ENCODE results near the gene OR51B4.
"Not testable (repeated sequence)": the region's sequence is repeated elsewhere in the genome, so short reads cannot be mapped to it uniquely, and the experiment has no call there.

Gene OR51B4, protein sequence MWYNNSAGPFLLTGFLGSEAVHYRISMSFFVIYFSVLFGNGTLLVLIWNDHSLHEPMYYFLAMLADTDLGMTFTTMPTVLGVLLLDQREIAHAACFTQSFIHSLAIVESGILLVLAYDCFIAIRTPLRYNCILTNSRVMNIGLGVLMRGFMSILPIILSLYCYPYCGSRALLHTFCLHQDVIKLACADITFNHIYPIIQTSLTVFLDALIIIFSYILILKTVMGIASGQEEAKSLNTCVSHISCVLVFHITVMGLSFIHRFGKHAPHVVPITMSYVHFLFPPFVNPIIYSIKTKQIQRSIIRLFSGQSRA

DNA sequence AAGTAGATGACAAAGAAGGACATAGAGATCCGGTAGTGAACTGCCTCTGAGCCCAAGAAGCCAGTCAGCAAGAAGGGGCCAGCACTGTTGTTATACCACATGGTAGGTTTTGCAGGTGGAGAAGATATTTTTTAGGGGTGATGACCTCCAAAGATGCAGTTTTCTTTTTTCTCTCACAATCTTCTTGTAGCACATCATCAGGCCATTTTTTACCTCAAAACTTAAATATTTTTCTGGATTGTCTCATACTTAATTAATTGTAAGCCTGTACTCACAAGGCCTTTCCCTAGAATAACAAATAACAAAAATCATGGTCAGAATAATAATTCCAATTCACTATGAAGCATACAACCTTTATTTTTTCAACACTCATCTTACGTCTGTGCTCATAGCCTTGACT is at the start of gene OR51B4:
Gene OR51B4, minus strand, starts transcription at position 101 of the 400 bp plus-strand sequence. Its CDS starts 0 bp downstream, at position 101.
- DNase-seq, result no peak

DNA sequence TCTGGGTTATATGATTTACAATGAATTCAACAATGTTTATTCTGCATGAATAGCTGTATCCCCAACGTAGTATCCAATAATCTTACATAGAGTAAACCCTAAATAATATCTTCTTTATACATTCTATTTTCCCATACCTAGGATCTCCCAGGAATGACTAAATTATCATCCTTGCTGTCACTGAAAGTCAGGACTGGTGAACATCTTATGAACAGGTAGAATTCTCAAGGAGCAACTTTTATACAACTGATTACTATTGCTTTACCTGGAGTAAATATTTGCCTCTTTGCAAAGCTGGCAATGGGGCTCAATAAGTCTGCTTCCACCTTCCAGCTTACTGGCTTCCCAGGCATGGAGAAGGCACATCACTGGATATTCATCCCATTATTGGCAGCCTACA is 49.5 kb upstream of the OR51B4 start, which contains the start of gene OR51B6:
Gene OR51B6, plus strand, starts transcription at position 301 of the 400 bp plus-strand sequence. Its CDS starts 0 bp downstream, at position 301.
- no peak for DNase-seq

- DNase-seq, result no peak
Observed at GRCh38 chr11:5349550-5349949, 47.8 kb upstream of the OR51B4 start.

DNA sequence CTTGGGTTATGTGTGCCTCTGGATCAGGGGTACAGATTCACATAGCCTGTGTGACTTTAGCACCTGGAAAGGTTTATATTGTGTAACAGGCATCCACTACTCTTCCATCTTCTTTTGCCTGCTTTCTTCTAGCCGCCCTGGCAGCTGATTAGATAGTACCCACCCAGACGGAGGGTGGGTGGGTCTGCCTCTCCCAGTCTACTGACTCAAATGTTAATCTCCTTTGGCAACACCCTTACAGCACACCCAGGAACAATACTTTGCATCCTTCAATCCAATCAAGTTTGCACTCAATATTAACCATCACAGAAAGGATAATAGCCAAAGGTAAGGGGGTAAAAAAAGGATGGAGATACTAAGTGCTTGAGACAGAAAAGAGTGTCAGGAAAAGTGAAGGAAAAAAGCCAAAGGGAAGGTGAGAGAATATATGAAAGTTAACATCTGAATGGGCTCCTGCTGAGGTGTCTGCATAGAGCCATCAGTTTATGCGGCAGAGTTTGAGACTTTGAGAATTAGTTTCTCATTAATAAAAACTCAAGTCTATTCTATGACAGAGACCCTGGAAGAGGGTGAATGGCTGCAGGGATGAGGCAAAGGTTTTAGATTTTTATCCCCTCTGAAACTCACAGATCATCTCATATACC is 46.9 kb upstream of the OR51B4 start:
- DNase-seq, result no peak

DNA sequence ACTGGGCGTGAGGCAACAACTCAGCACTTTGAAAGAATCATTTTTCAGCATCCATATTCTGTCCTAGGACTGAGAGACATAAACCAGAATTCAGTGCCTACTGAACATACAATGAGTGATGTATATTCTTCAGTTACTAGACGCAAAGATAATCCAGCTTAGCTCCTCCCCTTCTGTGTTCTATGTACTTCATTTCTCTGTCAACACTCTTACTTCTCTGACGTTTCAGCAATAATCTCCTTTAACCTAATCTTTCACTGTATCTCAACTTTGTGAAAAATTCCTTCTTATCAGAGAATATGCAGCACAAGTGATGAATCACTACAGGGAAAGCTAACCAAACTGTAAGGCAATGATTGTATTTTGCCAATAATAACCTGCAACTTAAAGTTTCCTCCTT is 44.1 kb upstream of the OR51B4 start:
- no peak for DNase-seq

DNA sequence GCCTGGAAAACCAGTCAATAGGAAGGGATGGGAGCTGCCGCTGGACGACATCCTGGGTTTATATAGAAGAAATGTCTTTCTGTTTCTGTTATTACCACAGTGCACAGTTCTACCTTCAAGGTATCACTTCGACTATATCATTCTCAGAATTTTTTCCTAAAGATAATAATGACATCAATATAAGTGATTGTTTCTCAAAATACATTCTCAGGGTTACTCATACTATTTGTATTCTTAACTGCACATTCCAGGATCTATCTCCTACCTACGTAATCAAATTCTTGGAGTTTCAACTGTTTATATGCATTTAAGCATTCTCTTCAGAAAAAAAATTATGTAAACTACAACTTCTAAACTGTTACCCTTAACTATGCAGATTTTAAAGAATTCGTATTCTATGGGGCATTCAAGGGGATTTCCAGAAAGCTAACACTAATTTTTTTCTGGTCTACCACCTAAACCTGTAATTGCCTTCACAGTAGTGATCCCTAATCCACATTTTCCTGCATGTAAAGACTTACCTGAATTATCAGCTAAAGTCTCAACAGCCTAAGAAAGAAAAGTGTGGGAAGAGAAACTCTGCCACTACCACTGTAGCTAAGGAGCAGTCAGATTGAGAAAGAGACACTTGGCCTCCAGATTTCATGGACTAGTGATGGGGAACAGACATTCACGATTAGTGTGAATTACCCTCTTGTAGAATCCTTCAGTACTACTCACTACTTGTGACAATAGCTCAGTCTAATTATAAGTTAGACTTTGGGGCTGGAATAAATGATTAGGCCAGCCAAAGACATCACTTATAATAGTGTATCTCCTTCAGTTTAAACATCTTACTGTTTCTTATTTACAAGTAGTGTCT is 42.0 kb upstream of the OR51B4 start, which contains the start of gene OR51B5:
Gene OR51B5, minus strand, starts transcription at position 51 of the 862 bp plus-strand sequence. Its CDS starts 0 bp downstream, at position 51.
- DNase-seq, result no peak

GRCh38 chr11:5339771-5340322 is 38.1 kb upstream of the OR51B4 start:
- DNase-seq, result no peak

GRCh38 chr11:5337253-5337652 is 35.5 kb upstream of the OR51B4 start:
- not testable (repeated sequence) for DNase-seq

GRCh38 chr11:5336331-5336730 is 34.6 kb upstream of the OR51B4 start:
- no peak for DNase-seq

- DNase-seq, result no peak
Observed at GRCh38 chr11:5335170-5335569, 33.4 kb upstream of the OR51B4 start.

DNA sequence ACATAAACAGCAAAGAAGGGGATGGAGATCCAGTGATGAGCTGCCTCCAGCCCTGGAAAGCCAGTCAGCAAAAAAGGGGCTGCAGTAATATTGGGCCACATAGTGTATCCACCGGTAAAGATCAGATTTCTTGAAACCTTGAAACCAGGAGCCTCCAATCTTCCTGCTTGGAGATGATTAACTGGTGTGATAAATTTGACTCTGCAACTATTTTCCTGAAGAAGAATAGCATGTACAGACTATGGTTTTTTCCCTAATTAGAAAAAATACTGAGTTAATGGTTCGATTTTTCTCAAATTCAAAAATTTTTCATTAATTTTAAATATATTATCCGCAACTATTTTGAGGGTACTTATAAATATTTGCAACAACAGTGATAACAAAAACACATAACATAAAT is 22.5 kb upstream of the OR51B4 start, which contains the start of gene OR51B2:
Gene OR51B2, minus strand, starts transcription at position 101 of the 400 bp plus-strand sequence. Its CDS starts 0 bp downstream, at position 101.
- no peak for DNase-seq

DNA sequence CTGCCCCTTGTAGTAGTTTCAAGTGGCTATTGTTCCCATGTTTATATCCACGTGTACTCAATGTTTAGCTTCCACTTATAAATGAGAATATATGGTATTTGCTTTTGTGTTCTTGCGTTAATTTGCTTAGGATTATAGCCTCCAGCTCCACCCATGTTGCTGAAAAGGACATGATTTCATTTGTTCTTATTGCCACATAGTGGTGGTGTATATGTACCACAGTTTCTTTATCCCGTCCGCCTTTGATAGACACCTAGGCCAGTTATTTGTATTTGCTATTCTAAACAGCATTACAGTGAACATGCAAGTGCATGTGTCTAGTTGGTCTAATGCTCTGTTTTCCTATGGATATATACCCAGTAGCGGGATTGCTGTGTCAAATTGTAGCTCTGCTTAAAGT is 15.5 kb upstream of the OR51B4 start:
- DNase-seq, result no peak

DNA sequence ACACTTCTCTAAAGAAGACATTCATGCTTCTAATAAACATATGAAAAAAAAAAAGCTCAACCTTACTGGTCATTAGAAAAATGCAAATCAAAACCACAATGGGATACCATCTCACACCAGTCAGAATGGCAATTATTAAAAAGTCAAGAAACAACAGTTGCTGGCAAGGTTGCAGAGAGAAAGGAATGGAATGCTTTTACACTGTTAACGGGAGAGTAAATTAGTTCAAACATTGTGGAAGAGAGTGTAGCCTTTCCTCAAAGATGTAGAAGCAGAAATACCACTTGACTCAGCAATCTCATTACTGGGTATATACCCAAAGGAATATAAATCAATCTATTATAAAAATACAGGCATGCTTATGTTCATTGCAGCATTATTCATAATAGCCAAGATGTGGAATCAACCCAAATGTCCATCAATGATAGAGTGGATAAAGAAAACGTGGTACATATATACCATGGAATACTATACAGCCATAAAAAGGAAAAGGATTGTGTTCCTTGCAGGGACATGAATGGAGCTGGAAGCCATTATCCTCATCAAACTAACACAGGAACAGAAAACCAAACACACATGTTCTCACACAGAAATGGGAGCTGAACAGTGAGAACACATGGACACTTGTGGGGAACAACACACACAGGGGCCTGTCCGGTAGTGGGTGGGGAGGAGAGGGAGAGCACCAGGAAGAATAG is 11.7 kb upstream of the OR51B4 start:
- not testable (repeated sequence) for DNase-seq

DNA sequence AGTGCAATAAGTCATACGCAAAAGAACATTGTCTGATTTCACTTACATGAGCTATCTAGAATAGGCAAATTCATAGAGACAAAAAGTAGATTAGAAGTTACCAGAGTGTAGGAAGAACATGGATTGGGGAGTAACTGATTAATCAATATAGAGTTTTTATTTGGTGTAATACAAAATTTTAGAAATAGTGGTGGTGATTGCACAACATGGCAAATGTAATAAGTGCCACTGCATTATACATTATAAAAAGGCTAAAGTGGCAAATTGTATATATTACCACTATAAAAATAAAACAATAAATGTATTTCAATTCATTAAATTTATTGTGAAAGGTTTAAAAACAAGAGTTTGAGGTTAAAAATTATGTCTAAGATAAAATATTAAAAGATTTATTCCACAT is 8.7 kb upstream of the OR51B4 start:
- no peak for DNase-seq

DNA sequence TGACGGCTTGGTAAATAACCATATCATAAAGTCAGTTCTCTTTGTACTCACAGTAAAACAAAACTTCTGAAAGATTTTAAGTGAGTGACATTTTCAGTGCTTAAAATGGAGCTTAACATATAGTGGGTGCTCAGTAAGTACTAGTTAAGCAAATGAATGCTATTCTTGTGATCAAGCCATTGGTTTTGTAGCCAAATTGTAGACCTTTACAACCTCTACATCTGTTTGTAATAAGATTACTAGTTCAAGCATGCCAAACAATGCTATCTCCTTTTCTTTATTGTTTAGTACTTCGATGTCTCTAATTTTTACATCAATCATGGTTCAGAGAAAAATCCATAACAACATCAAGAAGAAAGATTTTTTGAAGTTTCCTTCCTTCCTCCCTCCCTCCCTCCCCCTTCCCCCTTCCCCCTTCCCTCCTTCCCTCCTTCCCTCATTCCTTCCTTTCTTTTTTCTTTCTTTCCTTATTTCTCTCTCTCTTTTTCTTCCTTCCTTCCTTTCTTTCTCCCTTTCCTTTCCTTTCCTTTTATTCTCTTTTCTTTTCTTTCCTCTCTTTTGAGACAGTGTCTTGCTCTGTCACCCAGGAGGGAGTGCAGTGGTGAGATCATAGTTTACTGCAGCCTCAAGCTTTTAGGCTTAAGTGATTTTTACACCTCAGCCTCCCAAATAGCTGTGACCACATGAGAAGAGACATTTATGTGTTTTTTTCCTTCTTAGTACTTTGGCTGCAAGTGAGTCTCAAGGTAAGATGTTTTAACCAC is 5.7 kb upstream of the OR51B4 start:
- DNase-seq, result no peak

- no peak for DNase-seq
Observed at GRCh38 chr11:5304046-5304445, 2.3 kb upstream of the OR51B4 start.

- no peak for DNase-seq
Observed at GRCh38 chr11:5303626-5304025, 1.9 kb upstream of the OR51B4 start.

DNA sequence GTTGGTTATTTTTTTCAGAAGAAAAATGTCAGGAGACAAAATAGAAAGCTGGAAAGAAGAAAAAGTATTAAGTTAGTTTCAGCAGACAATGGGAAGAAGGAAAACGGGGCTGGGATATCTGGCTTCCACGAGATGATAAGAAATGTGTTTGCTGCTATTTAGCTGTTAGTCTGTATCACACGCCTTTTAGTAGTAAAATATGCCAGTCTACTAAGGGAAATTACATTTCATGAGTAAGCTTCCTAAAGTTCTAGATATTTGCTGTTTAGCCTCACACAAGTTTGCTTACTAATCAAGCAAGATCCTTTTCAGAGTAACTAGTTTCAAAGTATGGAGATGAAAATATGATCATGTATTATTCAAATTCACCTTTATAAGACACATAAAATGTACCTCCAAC is 1.5 kb downstream of the OR51B4 start:
- no peak for DNase-seq

DNA sequence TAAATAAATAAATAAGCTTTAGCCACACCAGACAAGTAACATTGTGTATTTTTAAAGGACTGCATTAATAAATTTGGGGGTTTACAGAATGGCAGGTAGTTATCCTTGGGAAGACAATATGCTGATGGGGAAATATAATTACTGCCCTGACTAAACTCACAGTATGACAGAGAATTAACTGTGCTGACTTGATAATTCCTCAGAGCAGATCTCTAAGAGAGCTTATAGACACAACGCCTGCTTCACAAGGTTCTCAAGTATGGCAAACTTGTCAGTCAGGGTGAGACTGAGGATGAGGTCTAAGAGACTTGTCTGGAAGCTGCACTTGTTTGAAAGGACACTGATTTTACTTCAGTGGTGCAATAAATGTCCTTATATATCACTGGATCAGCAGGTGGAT is 3.3 kb downstream of the OR51B4 start:
- DNase-seq, result no peak

- DNase-seq, result no peak
Observed at GRCh38 chr11:5297721-5298323, 3.9 kb downstream of the OR51B4 start.

All from NCI-H82 (cell line).